RWPE2 (cell line): ENCODE data around the gene DPH7.
"Not testable (repeated sequence)": the region's sequence is repeated elsewhere in the genome, so short reads cannot be mapped to it uniquely, and the experiment has no call there.

Source experiments
- ATAC-seq: fragments of 200-7000 bp; cut with Tn5 transposase; 3 replicates; pipeline ENCODE4 v1.9.1; 2021; ENCODE audit warnings: low read depth
- DNase-seq: peaks from one replicate; pipeline ENCODE4 v3.0.0-alpha.2; 2020; ENCODE audit warnings: low spot score
- H3K27ac ChIP-seq: fragments of 450-650 bp; 2 replicates; pipeline ENCODE4 v1.5.1; 2017; ENCODE audit warnings: mild to moderate bottlenecking; ENCODE audit not compliant: poor library complexity, severe bottlenecking
- H3K27me3 ChIP-seq: fragments of 250-450 bp; sonication (Bioruptor Pico); 2 replicates; pipeline ENCODE4 v1.5.1; 2021; ENCODE audit warnings: mild to moderate bottlenecking, moderate library complexity; ENCODE audit not compliant: insufficient read depth, poor library complexity, severe bottlenecking
- H3K36me3 ChIP-seq: fragments of 250-450 bp; sonication (Bioruptor Pico); 2 replicates; pipeline ENCODE4 v1.5.1; 2020; ENCODE audit warnings: low read depth, mild to moderate bottlenecking, moderate library complexity
- H3K4me1 ChIP-seq: fragments of 250-450 bp; sonication (Bioruptor Pico); 2 replicates; pipeline ENCODE4 v1.5.1; 2021; ENCODE audit warnings: mild to moderate bottlenecking, moderate library complexity; ENCODE audit not compliant: insufficient read depth, poor library complexity, severe bottlenecking
- H3K4me3 ChIP-seq: fragments of 250-450 bp; sonication (Bioruptor Pico); 2 replicates; pipeline ENCODE4 v1.5.1; 2021; ENCODE audit warnings: mild to moderate bottlenecking, moderate library complexity; ENCODE audit not compliant: severe bottlenecking
- H3K9me3 ChIP-seq: fragments of 250-450 bp; sonication (Bioruptor Pico); 2 replicates; pipeline ENCODE4 v1.5.1; 2021; ENCODE audit warnings: mild to moderate bottlenecking, moderate library complexity; ENCODE audit not compliant: severe bottlenecking
- TF ChIP-seq, protein P1 (sequence below): fragments of 450-650 bp; IDR thresholded peaks from one replicate; pipeline ENCODE4 v1.5.1; 2017; ENCODE audit warnings: mild to moderate bottlenecking, moderate library complexity; ENCODE audit not compliant: poor library complexity, severe bottlenecking

DPH7 gene

DNA sequence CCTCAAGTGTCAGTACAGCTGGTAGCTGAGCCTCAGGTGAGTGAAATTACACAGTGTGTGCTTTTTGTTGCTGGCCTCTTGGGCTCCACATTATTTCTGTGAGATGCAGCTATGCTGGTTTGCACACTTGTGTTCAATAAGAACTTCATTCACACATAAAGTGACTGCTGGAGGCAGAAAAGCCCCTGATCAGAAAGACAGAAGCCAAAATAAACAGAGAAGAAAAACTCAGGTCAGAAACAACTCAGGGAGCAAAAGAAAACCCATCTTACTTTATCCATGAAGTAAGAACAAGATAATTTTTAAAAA, 43.7 kb downstream of the DPH7 start:
- no peak for ATAC-seq
- TF ChIP-seq, protein P1, sequence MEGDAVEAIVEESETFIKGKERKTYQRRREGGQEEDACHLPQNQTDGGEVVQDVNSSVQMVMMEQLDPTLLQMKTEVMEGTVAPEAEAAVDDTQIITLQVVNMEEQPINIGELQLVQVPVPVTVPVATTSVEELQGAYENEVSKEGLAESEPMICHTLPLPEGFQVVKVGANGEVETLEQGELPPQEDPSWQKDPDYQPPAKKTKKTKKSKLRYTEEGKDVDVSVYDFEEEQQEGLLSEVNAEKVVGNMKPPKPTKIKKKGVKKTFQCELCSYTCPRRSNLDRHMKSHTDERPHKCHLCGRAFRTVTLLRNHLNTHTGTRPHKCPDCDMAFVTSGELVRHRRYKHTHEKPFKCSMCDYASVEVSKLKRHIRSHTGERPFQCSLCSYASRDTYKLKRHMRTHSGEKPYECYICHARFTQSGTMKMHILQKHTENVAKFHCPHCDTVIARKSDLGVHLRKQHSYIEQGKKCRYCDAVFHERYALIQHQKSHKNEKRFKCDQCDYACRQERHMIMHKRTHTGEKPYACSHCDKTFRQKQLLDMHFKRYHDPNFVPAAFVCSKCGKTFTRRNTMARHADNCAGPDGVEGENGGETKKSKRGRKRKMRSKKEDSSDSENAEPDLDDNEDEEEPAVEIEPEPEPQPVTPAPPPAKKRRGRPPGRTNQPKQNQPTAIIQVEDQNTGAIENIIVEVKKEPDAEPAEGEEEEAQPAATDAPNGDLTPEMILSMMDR = peak; percentile 58

DNA sequence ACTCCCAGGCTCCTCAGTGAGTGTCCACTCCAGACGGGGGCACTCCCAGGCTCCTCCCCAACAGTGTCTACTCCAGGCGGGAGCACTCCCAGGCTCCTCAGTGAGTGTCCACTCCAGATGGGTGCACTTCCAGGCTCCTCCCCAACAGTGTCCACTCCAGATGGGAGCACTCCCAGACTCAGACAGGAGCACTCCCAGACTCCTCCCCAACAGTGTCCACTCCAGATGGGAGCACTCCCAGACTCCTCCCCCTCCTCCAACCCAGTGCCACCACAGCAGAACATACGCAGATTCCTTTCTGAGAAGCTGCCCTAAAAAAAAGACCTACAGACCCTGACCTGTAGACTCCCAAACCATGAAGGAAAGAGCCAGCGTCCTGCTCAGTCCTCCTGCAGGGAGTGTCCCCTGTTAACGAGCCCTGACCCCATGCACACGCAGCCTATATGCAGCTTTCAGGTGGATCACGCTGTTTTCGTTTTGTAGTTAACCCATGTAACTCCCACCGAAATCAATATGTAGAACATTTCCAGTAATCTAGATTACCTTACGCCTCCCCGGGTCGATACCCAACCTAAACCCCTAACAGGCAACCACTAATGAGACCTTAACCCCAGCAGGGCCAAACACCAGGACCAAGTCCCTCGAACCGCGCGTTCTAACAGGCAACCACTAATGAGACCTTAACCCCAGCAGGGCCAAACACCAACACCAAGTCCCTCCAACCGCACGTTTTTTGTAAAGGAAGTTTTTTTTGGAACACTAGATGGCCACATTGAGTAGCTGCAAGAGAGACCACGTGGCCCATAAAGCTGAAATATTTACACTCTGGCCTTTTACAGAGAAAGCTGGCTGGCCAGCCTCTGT, 44.2 kb downstream of the DPH7 start:
- no peaks in the 10 kb centered on the region for H3K9me3 ChIP-seq
- no peak overlapping the region for H3K27ac ChIP-seq
- H3K4me3 ChIP-seq = no peak overlapping the region
- no peaks in the 10 kb centered on the region for H3K36me3 ChIP-seq
- H3K4me1 ChIP-seq = no peaks in the 10 kb centered on the region
- no peaks in the 10 kb centered on the region for H3K27me3 ChIP-seq
- TF ChIP-seq, protein P1 = peak; percentile 88
- DNase-seq = no peak
- peak; percentile 74 for ATAC-seq

More for the DNA sequence above, 43.7 kb downstream of the DPH7 start:
- Histone ChIP-seq H3K4me3 (no peak overlapping the region), H3K36me3 (no peaks in the 10 kb centered on the region), H3K27ac (no peak overlapping the region), H3K27me3 (no peaks in the 10 kb centered on the region), H3K9me3 (no peaks in the 10 kb centered on the region), H3K4me1 (no peaks in the 10 kb centered on the region)
- no peak for DNase-seq

DNA sequence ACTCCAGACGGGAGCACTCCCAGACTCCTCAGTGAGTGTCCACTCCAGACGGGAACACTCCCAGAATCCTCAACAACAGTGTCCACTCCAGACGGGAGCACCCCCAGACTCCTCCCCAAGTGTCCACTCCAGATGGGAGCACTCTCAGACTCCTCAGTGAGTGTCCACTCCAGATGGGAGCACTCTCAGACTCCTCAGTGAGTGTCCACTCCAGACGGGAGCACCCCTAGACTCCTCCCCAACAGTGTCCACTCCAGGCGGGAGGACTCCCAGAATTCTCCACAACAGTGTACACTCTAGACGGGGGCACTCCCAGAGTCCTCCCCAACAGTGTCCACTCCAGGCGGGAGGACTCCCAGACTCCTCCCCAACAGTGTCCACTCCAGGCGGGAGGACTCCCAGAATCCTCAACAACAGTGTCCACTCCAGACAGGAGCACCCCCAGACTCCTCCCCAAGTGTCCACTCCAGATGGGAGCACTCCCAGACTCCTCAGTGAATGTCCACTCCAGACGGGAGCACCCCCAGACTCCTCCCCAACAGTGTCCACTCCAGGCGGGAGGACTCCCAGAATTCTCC, 45.7 kb downstream of the DPH7 start:
- not testable (repeated sequence) for H3K27ac ChIP-seq, DNase-seq, H3K36me3 ChIP-seq, H3K27me3 ChIP-seq, ATAC-seq, H3K4me1 ChIP-seq, H3K4me3 ChIP-seq, H3K9me3 ChIP-seq

DNA sequence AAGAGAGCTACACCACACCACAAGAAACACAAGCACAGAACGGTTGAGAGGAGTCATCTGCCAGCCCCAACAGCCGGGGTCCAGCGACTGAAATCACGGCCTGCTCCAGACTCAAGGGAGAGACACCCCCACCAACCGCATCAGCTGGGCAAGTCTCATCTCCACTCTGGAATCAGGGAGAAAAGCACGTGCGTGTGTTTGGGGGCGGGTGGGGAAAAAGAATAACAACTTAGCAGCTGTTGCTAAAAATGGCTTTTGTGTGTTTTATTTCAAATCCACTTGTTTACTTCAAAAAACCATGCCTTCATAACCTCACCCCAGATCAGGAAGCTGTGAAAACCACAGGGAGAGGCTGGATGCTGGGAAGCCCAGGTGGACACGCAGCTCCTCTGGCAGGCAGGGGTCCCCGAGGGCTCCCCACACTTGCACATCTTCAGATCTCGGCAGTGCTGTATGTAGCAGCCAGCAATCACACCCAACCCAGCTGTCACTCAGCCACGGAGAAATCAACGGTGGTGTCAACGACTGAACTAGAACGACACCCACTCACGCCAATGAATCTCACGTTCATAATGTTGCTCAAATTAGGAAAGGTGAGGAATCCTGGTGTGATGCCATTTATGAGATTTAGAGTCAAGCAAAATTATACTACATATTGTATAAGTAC, 47.5 kb downstream of the DPH7 start:
- no peak for DNase-seq
- no peaks in the 10 kb centered on the region for H3K9me3 ChIP-seq
- TF ChIP-seq, protein P1 = no peak
- no peaks in the 10 kb centered on the region for H3K36me3 ChIP-seq
- no peaks in the 10 kb centered on the region for H3K27me3 ChIP-seq
- H3K4me1 ChIP-seq = no peaks in the 10 kb centered on the region
- no peak overlapping the region for H3K4me3 ChIP-seq
- ATAC-seq = no peak
- no peak overlapping the region for H3K27ac ChIP-seq

DNA sequence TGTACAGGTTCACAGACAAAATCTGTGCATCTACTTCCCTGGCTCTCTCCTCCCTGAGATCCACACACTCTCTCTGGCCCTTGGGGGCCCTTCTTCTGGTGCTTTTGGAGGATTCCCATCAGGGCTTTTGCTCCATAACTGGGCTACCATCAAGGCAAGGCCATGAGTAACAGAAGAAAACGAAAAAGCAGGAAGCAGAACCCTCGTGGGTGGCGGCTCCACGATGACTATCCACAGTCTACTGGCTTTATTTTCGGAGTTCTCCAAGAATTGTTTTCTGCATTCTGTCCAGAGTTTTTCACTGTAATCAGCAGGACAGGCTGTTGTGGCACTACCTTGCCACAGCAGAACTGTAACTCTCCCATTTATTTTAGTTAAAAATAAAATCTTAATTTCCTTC, 48.4 kb downstream of the DPH7 start:
- ATAC-seq (no peak), DNase-seq (no peak)
- Histone ChIP-seq H3K4me3 (no peak overlapping the region), H3K27me3 (no peaks in the 10 kb centered on the region), H3K36me3 (no peaks in the 10 kb centered on the region), H3K4me1 (no peaks in the 10 kb centered on the region), H3K27ac (no peak overlapping the region), H3K9me3 (no peaks in the 10 kb centered on the region)
- TF ChIP-seq, protein P1 = no peak
